ENCODE results near the gene PTCRA. TPM values are rescaled to one million over a fixed set of nuclear protein-coding genes. Genes with fewer than 3 reads are reported as not detected.
A peak's percentile ranks its signal among the peaks of the same experiment; 100 is the strongest.
"Not testable (repeated sequence)": the region's sequence is repeated elsewhere in the genome, so short reads cannot be mapped to it uniquely, and the experiment has no call there.

PTCRA gene
- total RNA-seq, 1 experiment from 2014 or later, result not detected

- ChIA-PET POLR2A (interaction anchor here (0.6 kb wide), 1 partner anchor 49 kb away, joined by 3 read pairs; no protein-coding TSS in a partner anchor), CTCF (interaction anchor here (0.8 to 3.6 kb wide), 4 partner anchors 12 to 244 kb away, joined by 3 to 19 read pairs (median 3); partner anchors contain the start of genes KLC4 and MRPL2)
- Mint-ChIP-seq H3K27ac (peak overlapping the region; percentile 69), H3K27me3 (ENCODE audit: low read depth) (no peaks in the 10 kb centered on the region), H3K9me3 (no peaks in the 10 kb centered on the region), H3K36me3 (no peaks in the 10 kb centered on the region), H3K4me3 (no peak overlapping the region), H3K4me1 (peaks cover 32% of the 10 kb centered on the region)
- TF ChIP-seq ZNF138 (CRISPR knock-in tag; conservative IDR thresholded peaks at IDR 0.05) (no peak), SMAD4 (CRISPR knock-in tag; IDR thresholded peaks at IDR 0.05) (no peak), ZNF423 (CRISPR knock-in tag; IDR thresholded peaks at IDR 0.05) (peak; percentile 93), TCF7 (CRISPR knock-in tag; IDR thresholded peaks at IDR 0.05; ENCODE audit: low read depth) (no peak), TEAD1 (CRISPR knock-in tag; IDR thresholded peaks at IDR 0.05) (0 out of 2 replicates have a peak, but pooled peaks have one; percentile 17)
- ATAC-seq (no peak), DNase-seq (ENCODE audit: low spot score) (no peak)
Measured at GRCh38 chr6:42899871-42900270, 16.0 kb upstream of the PTCRA start.

- Mint-ChIP-seq H3K4me3 (no peak overlapping the region), H3K27me3 (ENCODE audit: low read depth) (no peaks in the 10 kb centered on the region; the same call in 1 of the 2 replicates), H3K27ac (peak overlapping the region; percentile 84), H3K9me3 (no peaks in the 10 kb centered on the region), H3K36me3 (no peaks in the 10 kb centered on the region), H3K4me1 (peaks cover 32% of the 10 kb centered on the region)
- peak; percentile 98 for ATAC-seq
- ChIA-PET CTCF (interaction anchor here (0.6 to 3.6 kb wide), 9 partner anchors 10 to 242 kb away, joined by 3 to 19 read pairs (median 4); partner anchors contain the start of genes GNMT, KLC4, MRPL2 and PEX6), POLR2A (no interaction called here)
- TF ChIP-seq TEAD1 (CRISPR knock-in tag; IDR thresholded peaks at IDR 0.05) (peak; percentile 50; the same call in 1 of the 2 replicates), CTCF (IDR thresholded peaks at IDR 0.05) (peak; percentile 89), TEAD4 (CRISPR knock-in tag; IDR thresholded peaks at IDR 0.05) (no peak), FOXK1 (CRISPR knock-in tag; IDR thresholded peaks at IDR 0.05) (peak; percentile 54; the same call in 1 of the 2 replicates)
- DNase-seq (ENCODE audit: low spot score), result peak; percentile 68
Measured at GRCh38 chr6:42901538-42901957, 14.3 kb upstream of the PTCRA start.

GRCh38 chr6:42902429-42903263 lies 13.2 kb upstream of the PTCRA start:
- H3K9me3 Mint-ChIP-seq; H3K36me3 Mint-ChIP-seq; POLR2A ChIA-PET; H3K4me3 Mint-ChIP-seq; ATAC-seq; DNase-seq (ENCODE audit: low spot score); H3K27ac Mint-ChIP-seq; H3K27me3 Mint-ChIP-seq (ENCODE audit: low read depth): not testable (repeated sequence)
- CTCF ChIA-PET, result interaction anchor here (1.2 to 3.6 kb wide), 4 partner anchors 9 to 241 kb away, joined by 3 to 19 read pairs (median 6); partner anchors contain the start of genes GNMT, KLC4 and MRPL2
- peaks cover 32% of the 10 kb centered on the region for H3K4me1 Mint-ChIP-seq

- CTCF ChIA-PET, result interaction anchor here (0.7 kb wide), 1 partner anchor 140 kb away, joined by 4 read pairs; no protein-coding TSS in a partner anchor
- TF ChIP-seq IRF1 (CRISPR knock-in tag; IDR thresholded peaks at IDR 0.05), result no peak
- no peak for TF ChIP-seq USF1 (CRISPR knock-in tag; IDR thresholded peaks at IDR 0.05)
- no peak for TF ChIP-seq TEAD4 (CRISPR knock-in tag; IDR thresholded peaks at IDR 0.05)
- TF ChIP-seq ESRRA (CRISPR knock-in tag; IDR thresholded peaks at IDR 0.05; ENCODE audit: borderline replicate concordance), result no peak
- no peak for TF ChIP-seq USF2 (CRISPR knock-in tag; IDR thresholded peaks at IDR 0.05)
- no peak for TF ChIP-seq ZNF219 (CRISPR knock-in tag; IDR thresholded peaks at IDR 0.05; ENCODE audit: borderline replicate concordance)
- TF ChIP-seq TP53 (CRISPR knock-in tag; IDR thresholded peaks at IDR 0.05), result no peak
- TF ChIP-seq ZNF423 (CRISPR knock-in tag; IDR thresholded peaks at IDR 0.05), result no peak
- TF ChIP-seq ZBTB43 (CRISPR knock-in tag; IDR thresholded peaks at IDR 0.05), result no peak
- no peak for TF ChIP-seq MLX (CRISPR knock-in tag; IDR thresholded peaks at IDR 0.05)
- no peak for TF ChIP-seq MAX (CRISPR knock-in tag; IDR thresholded peaks at IDR 0.05)
- TF ChIP-seq NR3C1 (CRISPR knock-in tag; conservative IDR thresholded peaks at IDR 0.05; ENCODE audit: low read depth), result no peak
- no peak for TF ChIP-seq MYBL2 (CRISPR knock-in tag; IDR thresholded peaks at IDR 0.05)
Measured at GRCh38 chr6:42904467-42904866, 11.4 kb upstream of the PTCRA start.

More at GRCh38 chr6:42904467-42904866, 11.4 kb upstream of the PTCRA start:
- DNase-seq (ENCODE audit: low spot score) (no peak), ATAC-seq (no peak)
- H3K27ac Mint-ChIP-seq, result no peak overlapping the region
- peaks cover 22% of the 10 kb centered on the region for H3K4me1 Mint-ChIP-seq
- H3K4me3 Mint-ChIP-seq, result no peak overlapping the region
- POLR2A ChIA-PET, result interaction anchor here (0.8 kb wide), 1 partner anchor 24 kb away, joined by 3 read pairs; no protein-coding TSS in a partner anchor
- no peaks in the 10 kb centered on the region for H3K36me3 Mint-ChIP-seq
- H3K27me3 Mint-ChIP-seq (ENCODE audit: low read depth), result no peaks in the 10 kb centered on the region; the same call in 1 of the 2 replicates
- no peaks in the 10 kb centered on the region for H3K9me3 Mint-ChIP-seq

Data from WTC11 (cell line).